Gastrocnemius medialis (tissue), 4 donors: ENCODE data around the gene TKTL1.

Experiments
- CTCF ChIP-seq, 5 experiments: fragments of 450-650 bp in 3 of 5; fragments of 200-600 bp in 2 of 5; sonication (generic) in 2 of 5; IDR thresholded peaks in 4 of 5; conservative IDR thresholded peaks in 1 of 5; 1 replicate in 4 of 5; 2 replicates in 1 of 5; pipeline ENCODE4 v1.5.1; 2016 to 2019; ENCODE audit warnings: antibody characterized with exemption in 5 of 5, mild to moderate bottlenecking in 3 of 5, moderate library complexity in 3 of 5
- POLR2A ChIP-seq, 2 donors: fragments of 450-650 bp; IDR thresholded peaks; one replicate each; pipeline ENCODE4 v1.6.1; 2017; ENCODE audit warnings: antibody characterized with exemption in 2 of 2, mild to moderate bottlenecking in 2 of 2, moderate library complexity in 2 of 2

- TF ChIP-seq CTCF (IDR thresholded peaks at IDR 0.05 in 4 of 5, conservative IDR thresholded peaks at IDR 0.05 in 1 of 5) (no peak), POLR2A (IDR thresholded peaks at IDR 0.05) (no peak)
Observed at GRCh38 chrX:154379569-154379951, 84.0 kb downstream of the TKTL1 start.
